H1 (cell line): ENCODE measurements around the gene CGB7. TPM values are rescaled to one million over a fixed set of nuclear protein-coding genes. Genes with fewer than 3 reads are reported as not detected.
"Not testable (repeated sequence)": the region's sequence is repeated elsewhere in the genome, so short reads cannot be mapped to it uniquely, and the experiment has no call there.

Experiments used
- CTCF ChIA-PET: fragments of 300-600 bp; sonication (Branson Sonifier 250); formaldehyde crosslinking; loops from one replicate; lab custom pipeline; 2021; ENCODE audit not compliant: partially characterized antibody; lab: Charles Lee
- POLR2A ChIA-PET: fragments of 300-600 bp; sonication (Branson Sonifier 250); formaldehyde crosslinking; loops from one replicate; lab custom pipeline; 2021; ENCODE audit warnings: inconsistent platforms; ENCODE audit not compliant: partially characterized antibody; lab: Charles Lee
- DNase-seq, 2 experiments: peaks; one replicate each; pipeline versions ENCODE4 v3.0.0 to v3.0.0-alpha.2; 2010 to 2022; ENCODE audit warnings: low spot score in 2 of 2, low read depth in 1 of 2, mixed read lengths in 1 of 2
- FAIRE-seq: peaks from 2 replicates; lab custom pipeline; 2011; peaks lifted over from hg19 to GRCh38; lab: Jason Lieb, UNC
- H2AFZ ChIP-seq: 2 replicates; pipeline ENCODE4 v1.8.1; 2012; ENCODE audit warnings: low read length, inconsistent platforms
- H2AK5ac ChIP-seq: 2 replicates; pipeline ENCODE4 v1.6.1; 2013; ENCODE audit warnings: low read depth, low read length
- H2BK120ac ChIP-seq: replicated peaks from 2 replicates; pipeline ENCODE3; 2013; ENCODE audit warnings: low read depth, low read length, inconsistent platforms
- H2BK12ac ChIP-seq: 2 replicates; pipeline ENCODE4 v1.6.1; 2013; ENCODE audit warnings: low read depth, low read length
- H2BK15ac ChIP-seq: 2 replicates; pipeline ENCODE4 v1.6.1; 2013; ENCODE audit warnings: low read length
- H2BK20ac ChIP-seq: 2 replicates; pipeline ENCODE4 v1.6.1; 2013; ENCODE audit warnings: low read length
- H2BK5ac ChIP-seq: 2 replicates; pipeline ENCODE4 v1.6.1; 2013; ENCODE audit warnings: low read depth, low read length
- H3K14ac ChIP-seq: 2 replicates; pipeline ENCODE4 v1.6.1; 2013; ENCODE audit warnings: inconsistent platforms; ENCODE audit not compliant: insufficient read length
- H3K18ac ChIP-seq: 2 replicates; pipeline ENCODE4 v1.6.1; 2013; ENCODE audit warnings: low read length; ENCODE audit errors: extremely low read depth
- H3K23ac ChIP-seq: 2 replicates; pipeline ENCODE4 v1.6.1; 2013; ENCODE audit warnings: inconsistent platforms; ENCODE audit not compliant: insufficient read length
- H3K23me2 ChIP-seq: 2 replicates; pipeline ENCODE4 v1.6.1; 2013; ENCODE audit warnings: low read depth, low read length
- H3K27ac ChIP-seq: 2 replicates; pipeline ENCODE4 v1.6.1; 2011; ENCODE audit warnings: low read depth, low read length, inconsistent platforms
- H3K27me3 ChIP-seq, 4 experiments: replicated peaks in 1 of 4; 1 replicate in 1 of 4; 2 replicates in 3 of 4; pipeline versions ENCODE4 v1.6.1 to v1.8.1; 2011 to 2013; ENCODE audit warnings: low read length in 3 of 4, mild to moderate bottlenecking in 3 of 4, inconsistent platforms in 2 of 4, mixed read lengths in 2 of 4, moderate library complexity in 1 of 4; ENCODE audit not compliant: control insufficient read depth in 3 of 4, insufficient read depth in 3 of 4; ENCODE audit errors: extremely low read depth in 1 of 4
- H3K36me3 ChIP-seq, 4 experiments: 2 replicates each; pipeline versions ENCODE4 v1.6.1 to v1.8.1; 2011 to 2013; ENCODE audit warnings: mild to moderate bottlenecking in 4 of 4, low read length in 3 of 4, moderate library complexity in 2 of 4, control low read depth in 1 of 4, inconsistent platforms in 1 of 4; ENCODE audit not compliant: insufficient read depth in 4 of 4, control insufficient read depth in 2 of 4
- H3K4ac ChIP-seq: replicated peaks from 2 replicates; pipeline ENCODE3; 2013; ENCODE audit warnings: low read length, low read depth, mixed read lengths, inconsistent platforms; ENCODE audit not compliant: insufficient read length
- H3K4me1 ChIP-seq, 4 experiments: replicated peaks in 1 of 4; 1 replicate in 1 of 4; 2 replicates in 3 of 4; pipeline versions ENCODE4 v1.6.1 to v1.8.1; 2011 to 2013; ENCODE audit warnings: low read length in 3 of 4, inconsistent platforms in 2 of 4, mixed read lengths in 1 of 4; ENCODE audit not compliant: insufficient read depth in 4 of 4, control insufficient read depth in 3 of 4
- H3K4me2 ChIP-seq, 2 experiments: 2 replicates each; pipeline versions ENCODE4 v1.6.1 to v1.8.1; 2011 to 2013; ENCODE audit warnings: low read depth in 2 of 2, low read length in 2 of 2, control low read depth in 1 of 2, inconsistent platforms in 1 of 2, mild to moderate bottlenecking in 1 of 2; ENCODE audit not compliant: insufficient read depth in 1 of 2
- H3K4me3 ChIP-seq, 4 experiments: fragments of 200-600, 300-600 bp in 1 of 4; sonication (generic), shearing (Covaris generic), sonication (Bioruptor Twin) in 1 of 4; 2 replicates each; pipeline versions ENCODE4 v1.5.1 to v1.8.1; 2011 to 2016; ENCODE audit warnings: low read length in 4 of 4, low read depth in 3 of 4, control low read depth in 2 of 4, inconsistent platforms in 2 of 4, mild to moderate bottlenecking in 2 of 4, mixed read lengths in 1 of 4, moderate library complexity in 1 of 4; ENCODE audit not compliant: insufficient read depth in 2 of 4; ENCODE audit errors: extremely low read depth in 1 of 4
- H3K56ac ChIP-seq: replicated peaks from 2 replicates; pipeline ENCODE3; 2013; ENCODE audit warnings: low read depth, mild to moderate bottlenecking, mixed read lengths, low read length, inconsistent platforms; ENCODE audit not compliant: insufficient read length
- H3K79me1 ChIP-seq: 2 replicates; pipeline ENCODE4 v1.6.1; 2013; ENCODE audit warnings: low read depth, low read length, control low read depth
- H3K79me2 ChIP-seq, 2 experiments: 2 replicates each; pipeline versions ENCODE4 v1.6.1 to v1.8.1; 2012 to 2013; ENCODE audit warnings: low read length in 2 of 2, mild to moderate bottlenecking in 2 of 2, inconsistent platforms in 1 of 2; ENCODE audit not compliant: insufficient read depth in 2 of 2, control insufficient read depth in 1 of 2
- H3K9ac ChIP-seq, 4 experiments: replicated peaks in 1 of 4; 1 replicate in 1 of 4; 2 replicates in 3 of 4; pipeline versions ENCODE4 v1.6.1 to v1.8.1; 2011 to 2013; ENCODE audit warnings: low read depth in 3 of 4, low read length in 3 of 4, control low read depth in 2 of 4, mild to moderate bottlenecking in 2 of 4, moderate library complexity in 2 of 4, inconsistent platforms in 1 of 4; ENCODE audit errors: extremely low read depth in 1 of 4
- H3K9me3 ChIP-seq, 2 experiments: 2 replicates each; pipeline versions ENCODE4 v1.6.1 to v1.8.1; 2012 to 2013; ENCODE audit warnings: mild to moderate bottlenecking in 2 of 2, moderate library complexity in 2 of 2, control low read depth in 1 of 2, inconsistent platforms in 1 of 2, low read depth in 1 of 2, low read length in 1 of 2, mixed read lengths in 1 of 2; ENCODE audit not compliant: insufficient read depth in 2 of 2
- H4K20me1 ChIP-seq, 2 experiments: replicated peaks in 1 of 2; 2 replicates each; pipeline versions ENCODE3 to v1.8.1; 2011 to 2013; ENCODE audit warnings: inconsistent platforms in 2 of 2, low read length in 2 of 2, mild to moderate bottlenecking in 1 of 2; ENCODE audit not compliant: insufficient read depth in 2 of 2, control insufficient read depth in 1 of 2
- H4K5ac ChIP-seq: 2 replicates; pipeline ENCODE4 v1.6.1; 2013; ENCODE audit warnings: low read length, low read depth, mixed read lengths, inconsistent platforms; ENCODE audit not compliant: insufficient read length
- H4K8ac ChIP-seq: 2 replicates; pipeline ENCODE4 v1.8.0; 2013; ENCODE audit warnings: mild to moderate bottlenecking, moderate library complexity, low read length, inconsistent platforms; ENCODE audit not compliant: insufficient read depth; ENCODE audit errors: extremely low read depth
- H4K91ac ChIP-seq: replicated peaks from 2 replicates; pipeline ENCODE3; 2013; ENCODE audit warnings: low read length, mixed read lengths, inconsistent platforms; ENCODE audit not compliant: insufficient read length
- WGBS, 2 experiments: shearing (Covaris generic) in 1 of 2; methylation state at CpG; one replicate each; pipeline versions ENCODE4 v1.1.6 to v1.1.7; 2013 to 2015; ENCODE audit warnings: low lambda C conversion rate in 2 of 2, mixed read lengths in 2 of 2, inconsistent platforms in 1 of 2, low coverage in 1 of 2, missing lambda C conversion rate in 1 of 2; ENCODE audit not compliant: insufficient replicate concordance in 2 of 2, insufficient coverage in 1 of 2, insufficient read length in 1 of 2; ENCODE audit errors: extremely low coverage in 1 of 2, missing lambda C conversion rate in 1 of 2; 5-methylcytosine and 5-hydroxymethylcytosine counted together
- polyA plus RNA-seq, 7 experiments: library from polyadenylated mRNA; depleted of rRNA in 3 of 7; stranded (reverse) in 5 of 7; unstranded in 2 of 7; fragments of >200 nt in 5 of 7; fragments of 200-250 nt in 2 of 7; gene quantifications; 1 replicate in 5 of 7; 2 replicates in 1 of 7; 4 replicates in 1 of 7; pipeline versions ENCODE4 v1.2.1 to v1.2.3, GENCODE V29; 2011 to 2013; ENCODE audit warnings: missing spikeins in 2 of 7, mixed read lengths in 2 of 7
- total RNA-seq: library from RNA; stranded (reverse); fragmentation: NEBNext Ultra II Directional; extraction: Animal tissue kit (Norgen Biotek cat#: 25700); gene quantifications from 2 replicates; pipeline ENCODE4 v1.2.1, GENCODE V29; 2021

Gene CGB7
- total and polyA plus RNA-seq, 2 of the 8 experiments (the other 6 are each of a cell fraction or from before 2014, with no cell fraction given) = 1.2 to 2.2 TPM

- H4K8ac ChIP-seq, POLR2A ChIA-PET, H2BK12ac ChIP-seq, H3K9ac ChIP-seq, H2BK5ac ChIP-seq, H3K36me3 ChIP-seq, FAIRE-seq, H3K56ac ChIP-seq, H3K14ac ChIP-seq, H4K91ac ChIP-seq, H2BK20ac ChIP-seq, H3K9me3 ChIP-seq, H3K79me1 ChIP-seq, H4K5ac ChIP-seq, H2BK120ac ChIP-seq, H2AK5ac ChIP-seq, H2BK15ac ChIP-seq, H3K27me3 ChIP-seq, H3K4me2 ChIP-seq, H2AFZ ChIP-seq, H3K27ac ChIP-seq, H3K4me3 ChIP-seq, H3K4me1 ChIP-seq, H3K23ac ChIP-seq, H3K23me2 ChIP-seq, DNase-seq, H3K79me2 ChIP-seq, H4K20me1 ChIP-seq, H3K4ac ChIP-seq, H3K18ac ChIP-seq: not testable (repeated sequence)
- WGBS, 2 experiments = 91% methylated on average over 6 of the region's 8 CpGs; no CpG with 5 or more reads in 1 of the 2 experiments
- CTCF ChIA-PET = interaction anchor here (0.7 kb wide), 1 partner anchor 237 kb away, joined by 5 read pairs; no protein-coding TSS in a partner anchor
Measured at GRCh38 chr19:49038111-49038510, 19.4 kb downstream of the CGB7 start.
